OCI-M2 (cell line): ENCODE data around the gene MRPL40.

Experiments used
- DNase-seq: peaks from one replicate; lab custom pipeline; 2025; ENCODE audit not compliant: unreplicated experiment; lab: John Stamatoyannopoulos, UW

Gene MRPL40

DNA sequence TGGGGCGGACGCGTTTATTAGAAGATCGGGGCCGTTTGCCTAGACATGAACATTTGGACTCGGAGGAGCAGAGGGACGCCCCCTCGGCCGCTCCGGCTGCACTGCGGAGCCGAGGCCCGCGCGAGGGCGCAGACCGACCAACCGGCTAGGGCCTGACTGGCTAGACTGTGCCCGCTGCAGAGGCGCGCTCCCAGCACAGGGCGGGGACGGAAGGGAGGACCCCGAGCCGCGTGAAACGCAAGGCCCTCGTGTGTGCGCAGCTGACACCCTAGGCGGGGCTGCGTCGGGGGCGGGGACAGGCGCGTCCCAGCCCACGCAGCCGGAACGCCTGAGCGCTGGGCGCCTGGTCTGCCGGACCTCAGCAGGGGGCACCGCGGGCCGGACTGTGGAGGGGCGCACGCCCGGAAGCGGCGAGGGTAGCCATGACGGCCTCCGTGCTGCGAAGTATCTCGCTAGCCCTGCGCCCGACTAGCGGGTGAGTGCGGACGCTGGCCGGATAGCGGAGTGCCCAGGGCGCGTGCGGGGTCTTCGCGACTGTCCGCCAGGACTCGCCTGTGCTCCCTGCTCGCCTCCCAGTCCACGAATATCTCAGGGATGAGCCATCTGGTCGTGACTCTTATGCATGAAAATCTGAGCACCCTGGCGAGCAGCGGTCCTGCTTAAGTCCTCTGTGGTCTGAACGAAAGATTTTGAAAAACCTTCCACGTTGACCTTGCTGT, at the start of gene MRPL40:
MRPL40 (plus strand) TSS at position 413 of the 719 bp plus-strand sequence; CDS start at position 423, 10 bp downstream.
- peak; percentile 51 for DNase-seq

DNA sequence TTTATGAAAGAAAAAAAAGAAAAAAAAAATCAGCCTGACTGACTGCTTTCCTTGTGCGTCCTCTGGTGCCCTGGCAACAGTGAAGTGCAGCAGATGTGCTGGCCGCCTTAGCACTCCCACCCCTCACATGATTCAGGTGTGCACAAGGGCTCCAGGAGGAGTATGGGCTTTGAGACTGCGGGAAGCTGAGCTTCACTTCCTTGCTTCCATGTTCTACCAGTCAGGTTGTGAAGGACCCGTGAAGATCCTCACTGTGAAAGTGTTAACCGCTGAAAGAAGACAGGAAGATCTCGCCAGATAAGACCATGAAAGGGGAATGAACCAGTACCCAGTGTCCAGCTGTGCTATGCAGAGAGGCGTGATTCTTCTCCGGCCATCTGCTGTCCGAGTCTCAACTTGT, 49.1 kb upstream of the MRPL40 start:
- DNase-seq, result no peak

DNA sequence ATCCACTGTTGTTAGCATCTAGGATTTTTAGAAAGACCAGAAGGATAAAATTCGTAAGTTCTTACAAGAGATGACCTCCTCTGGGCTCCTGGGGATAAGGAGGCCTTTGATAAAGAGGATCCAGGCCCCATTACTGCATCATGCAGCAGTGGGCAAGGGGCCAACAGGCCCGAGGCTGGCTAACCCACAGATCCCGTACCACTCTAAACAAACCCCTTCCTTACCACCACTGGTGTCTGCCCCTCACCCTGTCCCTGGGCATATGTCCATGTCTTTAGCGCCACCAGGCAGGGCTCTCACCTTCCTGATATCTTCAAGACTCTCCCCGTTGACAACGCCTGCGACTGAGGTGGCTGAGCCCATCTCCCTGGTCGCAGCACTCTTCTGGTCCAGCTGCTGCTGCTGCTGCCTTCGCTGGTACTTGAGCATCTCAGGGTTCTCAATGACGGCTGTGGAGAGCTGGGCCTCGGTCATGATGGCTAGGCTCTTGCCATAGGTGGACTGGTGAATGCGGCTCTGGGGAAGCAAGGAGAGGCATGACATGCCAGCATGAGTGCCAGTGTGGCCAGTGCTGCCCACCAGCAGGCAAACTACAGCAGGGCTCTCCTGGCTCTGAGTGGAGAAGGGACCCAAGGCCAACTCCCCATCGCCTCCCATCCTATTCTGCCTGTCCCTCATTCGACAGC, 47.0 kb upstream of the MRPL40 start:
- no peak for DNase-seq

DNA sequence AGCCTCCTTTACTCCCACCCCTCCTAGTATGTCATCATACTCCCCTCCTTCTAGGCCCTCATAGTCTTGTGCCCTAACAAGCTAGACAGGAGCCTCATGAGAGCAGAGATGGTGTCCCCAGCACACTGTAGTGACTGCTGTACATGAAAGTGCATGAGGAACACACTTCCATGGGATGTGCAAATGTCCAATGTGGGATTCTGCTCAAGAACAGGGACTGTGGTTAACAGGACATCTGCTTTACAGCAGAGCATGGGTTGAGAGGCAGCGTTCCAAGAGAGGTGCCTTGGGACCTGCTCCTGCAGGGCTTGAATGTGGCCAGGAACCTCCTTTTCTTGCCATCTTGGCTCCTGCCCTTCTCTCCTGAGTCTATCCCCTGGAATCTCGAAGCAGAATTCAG, 46.1 kb upstream of the MRPL40 start:
- DNase-seq, result no peak

DNA sequence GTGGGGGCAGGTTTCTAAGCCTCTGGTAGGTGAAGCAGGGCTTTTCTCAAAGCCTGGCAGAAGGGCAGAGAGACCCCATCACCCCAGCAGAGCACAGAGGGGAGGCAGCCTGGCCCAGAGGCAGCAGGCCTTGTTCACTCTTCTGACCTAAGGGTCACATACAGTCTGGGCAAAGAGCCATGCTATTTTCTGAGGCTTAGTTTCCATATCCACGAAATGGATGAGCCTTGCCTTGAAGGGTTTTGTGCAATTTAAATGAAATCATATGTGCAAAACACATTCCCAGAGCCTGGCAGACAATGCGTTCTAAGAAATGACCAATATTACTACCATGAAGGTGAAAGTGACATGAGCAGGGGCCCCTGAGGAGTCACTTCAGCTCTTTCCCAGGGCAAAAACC, 45.3 kb upstream of the MRPL40 start:
- no peak for DNase-seq

DNA sequence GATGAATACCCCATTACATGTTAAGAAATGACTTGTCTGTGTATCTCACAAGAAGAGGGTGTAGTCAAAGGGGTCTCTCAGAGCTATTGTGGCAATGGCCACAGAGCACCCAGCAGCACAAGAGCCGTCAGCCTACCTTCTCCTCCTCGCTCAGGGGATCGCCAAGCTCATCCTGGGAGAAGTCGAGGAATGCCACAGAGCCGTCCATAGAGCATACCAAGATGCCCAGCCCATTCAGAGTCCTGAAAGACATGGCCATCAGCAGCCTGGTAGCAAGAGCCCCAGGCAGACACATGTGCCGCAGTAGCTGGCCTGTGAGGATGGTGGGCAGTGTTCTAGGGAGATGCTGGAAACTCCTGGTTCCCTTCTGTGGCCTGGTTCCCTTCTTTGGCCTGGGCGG, 44.8 kb upstream of the MRPL40 start:
- DNase-seq, result no peak

DNA sequence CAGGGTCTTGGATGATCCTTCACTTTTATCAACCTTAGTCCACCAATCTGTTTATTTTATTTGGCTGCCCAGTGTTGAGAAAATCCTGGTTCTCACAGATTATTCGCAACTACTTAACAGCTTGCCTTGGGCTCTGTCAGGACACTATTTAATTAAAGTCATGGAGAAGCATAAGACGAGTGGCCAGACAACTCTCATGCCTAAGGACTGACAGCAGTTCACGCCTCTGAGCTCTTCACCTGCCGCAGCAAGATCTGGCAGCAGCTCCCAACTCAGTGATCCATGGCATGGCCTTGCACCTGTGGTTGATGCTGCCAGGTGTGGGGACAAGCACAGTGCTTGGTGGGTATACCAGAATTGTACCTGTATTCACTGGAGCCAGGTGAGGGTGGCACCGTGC, 38.6 kb upstream of the MRPL40 start:
- no peak for DNase-seq

DNA sequence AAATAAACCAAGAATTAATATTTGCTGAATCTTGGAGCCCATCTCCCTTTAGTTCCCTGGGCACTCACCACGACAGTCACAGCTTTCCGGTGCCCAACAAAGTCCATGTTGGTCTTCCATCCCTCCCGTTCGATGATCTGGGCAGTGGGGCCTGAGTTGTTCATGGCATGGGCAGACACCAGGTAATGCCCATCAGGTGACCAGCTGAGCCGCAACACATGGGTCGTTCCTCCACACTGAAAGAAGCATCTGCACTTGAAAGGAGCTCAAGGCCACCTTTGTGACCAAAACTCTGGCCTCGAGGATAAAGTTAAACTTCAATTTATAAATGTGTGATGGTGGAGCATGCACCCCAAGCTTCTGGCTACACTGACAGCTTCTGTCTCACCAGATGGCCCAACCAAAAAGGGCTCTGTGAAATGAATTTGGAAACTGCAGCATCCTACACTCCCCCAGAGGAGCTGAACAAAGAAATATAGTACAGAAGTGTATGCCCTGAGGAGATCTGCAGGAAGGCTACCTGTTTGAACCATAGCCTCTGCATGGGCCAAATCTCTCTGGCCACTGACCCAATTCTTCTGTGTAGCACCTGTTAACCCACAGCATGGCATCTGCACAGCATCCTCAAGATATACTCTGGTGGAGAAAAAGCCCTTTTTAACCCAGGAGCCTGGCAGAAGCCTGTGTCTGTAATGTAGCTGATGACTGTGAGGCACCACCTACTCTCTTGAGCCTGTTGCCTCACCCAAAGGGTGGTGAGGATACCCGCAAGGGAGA, 37.9 kb upstream of the MRPL40 start:
- DNase-seq, result no peak

DNA sequence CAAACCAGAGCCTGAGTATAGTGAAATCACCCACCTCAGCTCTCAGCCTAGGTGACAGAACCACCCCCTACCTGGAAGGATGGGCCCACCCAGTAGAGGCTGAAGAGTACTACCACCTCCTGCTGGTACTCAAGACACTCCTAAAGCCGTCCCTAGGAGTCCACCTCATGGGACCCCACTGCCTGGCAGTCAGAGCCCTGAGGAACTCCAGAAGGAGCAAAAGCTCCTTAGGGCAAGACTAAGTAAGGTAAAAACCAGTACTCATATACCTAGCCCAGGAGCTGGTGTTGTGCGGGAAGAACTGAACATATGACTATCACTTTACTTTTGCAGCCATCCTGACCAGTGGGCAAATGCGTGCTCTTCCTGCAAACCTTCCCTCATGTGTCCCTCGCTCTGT, 37.1 kb upstream of the MRPL40 start:
- no peak for DNase-seq

DNA sequence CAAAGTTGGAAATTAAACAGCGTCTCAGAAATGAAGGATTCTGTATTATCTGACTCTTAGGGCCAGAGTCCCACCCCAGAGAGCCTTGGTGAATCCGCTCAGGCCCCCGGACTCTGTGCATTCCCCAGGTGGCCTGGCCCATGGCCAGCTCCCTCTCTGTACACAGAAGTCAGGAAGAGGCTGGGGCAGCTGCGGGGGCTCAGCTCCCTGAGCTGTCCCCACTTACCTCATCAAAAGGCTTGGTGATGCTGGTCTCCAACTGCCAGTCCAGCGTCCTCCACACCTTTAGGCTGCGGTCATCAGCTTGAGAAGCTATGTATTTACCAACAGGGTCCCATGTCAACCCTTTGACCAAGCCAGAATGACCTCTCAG, 35.8 kb upstream of the MRPL40 start:
- DNase-seq, result no peak

DNA sequence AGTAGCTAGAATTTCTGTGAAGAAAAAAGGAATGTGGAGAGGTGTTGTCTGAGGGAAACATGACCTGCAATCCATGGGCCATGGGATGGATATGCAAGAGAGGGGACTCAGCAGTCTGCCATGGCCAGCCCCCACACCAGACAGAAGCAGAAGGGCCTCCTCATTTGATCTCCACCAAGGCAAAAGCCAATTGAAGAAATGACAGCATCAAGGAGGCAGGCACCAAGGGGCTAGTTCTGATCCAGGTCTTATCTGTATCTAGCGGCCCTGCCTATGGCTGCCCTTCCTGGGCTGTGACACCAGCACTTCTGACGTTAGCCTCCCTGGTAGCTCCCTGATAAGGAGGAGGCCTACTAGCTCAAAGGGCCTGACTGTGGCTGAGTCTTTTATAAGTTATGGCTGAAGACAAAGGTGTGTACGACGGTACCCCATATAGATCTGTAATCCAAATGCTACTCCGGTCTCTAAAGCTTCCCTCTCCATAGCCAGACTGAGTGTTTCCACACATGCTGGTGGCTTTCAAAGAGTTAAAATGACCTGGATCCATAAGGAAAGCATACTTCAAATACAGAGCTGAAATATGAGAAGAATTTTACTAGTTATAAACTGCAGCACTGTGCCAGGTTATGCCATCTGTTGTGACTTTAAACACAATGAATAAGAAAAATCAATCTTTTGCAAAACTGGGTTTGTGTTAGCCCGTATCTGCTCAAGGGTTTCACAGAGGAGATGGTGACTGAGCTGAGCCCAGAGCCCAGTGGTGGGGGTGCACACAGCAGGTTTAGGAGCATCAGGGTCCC, 35.2 kb upstream of the MRPL40 start:
- peak; percentile 20 for DNase-seq

DNA sequence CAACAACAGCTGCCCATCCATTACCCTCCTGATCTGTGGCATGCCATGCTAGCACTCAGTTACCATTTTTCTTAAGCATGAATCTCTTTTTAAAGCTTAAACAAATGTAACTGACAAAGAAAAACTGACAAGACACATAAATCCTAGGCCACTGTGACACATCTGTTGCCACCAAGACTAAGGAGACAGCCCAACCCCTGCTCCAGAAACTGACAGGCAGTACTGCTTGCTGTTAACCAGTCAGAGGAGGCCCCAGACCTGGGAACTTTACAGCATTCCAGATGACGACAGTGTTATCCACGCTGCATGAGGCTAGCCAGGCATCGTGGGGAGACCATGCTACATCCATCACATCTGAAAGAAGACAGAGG, 34.6 kb upstream of the MRPL40 start:
- DNase-seq, result no peak

DNA sequence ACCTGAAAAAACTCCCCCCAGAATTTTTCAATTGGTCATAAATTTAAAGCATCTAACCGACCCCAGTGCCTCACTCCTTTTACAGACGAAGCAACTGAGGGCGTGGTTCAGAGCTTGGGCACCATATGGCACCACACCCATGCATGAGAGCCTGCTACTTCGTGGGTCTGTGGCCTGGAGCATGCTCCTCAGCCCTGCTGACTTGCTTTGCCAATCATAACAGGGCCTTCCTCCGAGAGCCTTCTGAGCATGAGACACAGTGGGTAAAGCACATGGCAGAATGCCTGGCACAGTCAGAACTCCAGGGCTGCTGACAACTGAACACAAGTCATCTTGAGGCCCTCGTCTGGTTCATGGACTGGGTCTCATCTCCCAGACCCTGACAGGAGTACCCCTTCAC, 34.1 kb upstream of the MRPL40 start:
- DNase-seq, result no peak

DNA sequence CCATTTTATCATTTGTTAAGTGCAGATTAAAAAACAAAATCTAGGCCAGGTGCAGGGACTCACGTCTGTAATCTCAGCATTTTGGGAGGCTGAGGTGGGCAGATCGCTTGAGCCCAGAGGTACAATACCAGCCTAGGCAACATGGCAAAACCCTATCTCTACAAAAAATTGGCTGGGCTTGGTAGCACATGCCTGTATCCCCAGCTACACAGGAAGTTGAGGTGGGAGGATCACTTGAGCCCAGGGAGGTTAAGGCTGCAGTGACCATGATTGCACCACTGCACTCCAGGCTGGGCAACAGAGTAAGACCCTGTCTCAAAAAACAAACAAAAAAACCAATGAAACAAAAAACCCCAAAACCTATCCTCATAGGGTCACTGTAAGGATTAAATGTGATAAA, 33.7 kb upstream of the MRPL40 start:
- no peak for DNase-seq

DNA sequence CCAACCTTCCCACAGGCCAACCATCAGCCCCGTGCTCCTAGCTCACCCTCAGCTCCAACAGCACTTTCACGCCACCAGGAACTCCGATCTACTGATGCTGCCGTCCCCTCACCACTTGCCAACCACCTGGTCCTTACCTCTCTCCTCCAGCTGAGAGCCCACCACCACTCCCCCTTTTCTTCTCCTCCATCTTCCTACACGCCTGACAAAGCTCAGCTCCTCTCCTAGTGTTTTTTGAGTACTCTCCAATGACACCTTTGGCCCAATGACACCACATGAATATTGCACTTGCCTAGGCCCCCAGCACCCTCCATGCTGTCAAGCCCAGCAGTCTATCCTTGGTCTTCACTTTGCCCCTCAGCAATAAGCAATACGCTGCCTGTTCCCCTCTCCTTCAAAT, 31.5 kb upstream of the MRPL40 start:
- DNase-seq, result no peak

DNA sequence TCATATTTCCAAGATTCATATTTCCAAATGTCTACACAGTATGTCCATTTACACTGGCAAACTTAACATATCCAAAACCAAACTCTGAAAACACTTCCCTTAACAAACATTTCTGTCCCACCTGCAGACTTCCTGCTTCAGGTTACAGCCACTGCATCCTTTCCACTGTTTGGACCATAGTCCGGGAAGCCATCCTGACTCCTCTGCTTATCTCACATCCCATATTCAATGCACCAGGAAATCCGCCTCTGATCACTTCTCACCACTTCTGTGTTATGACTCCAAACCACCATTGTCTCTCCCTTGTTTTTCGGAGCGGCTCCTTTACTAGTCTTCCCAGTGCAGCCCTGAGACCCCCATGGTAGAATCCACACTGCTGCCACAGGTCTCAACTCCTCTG, 30.9 kb upstream of the MRPL40 start:
- no peak for DNase-seq

DNA sequence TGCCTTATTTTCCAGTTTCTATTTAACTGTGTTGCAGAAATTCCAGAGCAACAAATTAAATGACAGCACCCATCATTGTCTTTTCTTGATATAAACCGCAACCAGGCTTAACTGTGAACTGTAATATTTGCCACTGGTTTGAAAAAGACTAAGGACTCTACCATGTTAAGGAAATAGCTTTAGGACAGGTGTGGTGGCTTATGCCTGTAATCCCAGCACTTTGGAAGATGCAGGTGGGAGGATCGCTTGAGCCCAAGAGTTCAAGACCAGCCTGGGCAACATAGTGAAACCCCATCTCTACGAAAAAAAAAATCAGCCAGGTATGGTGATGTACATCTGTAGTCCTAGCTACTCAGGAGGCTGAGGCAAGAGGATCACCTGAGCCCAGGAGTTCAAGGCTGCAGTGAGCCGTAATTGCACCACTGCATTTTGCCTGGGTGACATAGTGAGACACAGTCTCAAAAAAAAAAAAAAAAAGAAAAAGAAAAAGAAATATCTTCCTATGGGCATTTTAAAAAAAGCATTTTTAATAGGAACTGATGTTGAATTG, 29.6 kb upstream of the MRPL40 start:
- no peak for DNase-seq

DNA sequence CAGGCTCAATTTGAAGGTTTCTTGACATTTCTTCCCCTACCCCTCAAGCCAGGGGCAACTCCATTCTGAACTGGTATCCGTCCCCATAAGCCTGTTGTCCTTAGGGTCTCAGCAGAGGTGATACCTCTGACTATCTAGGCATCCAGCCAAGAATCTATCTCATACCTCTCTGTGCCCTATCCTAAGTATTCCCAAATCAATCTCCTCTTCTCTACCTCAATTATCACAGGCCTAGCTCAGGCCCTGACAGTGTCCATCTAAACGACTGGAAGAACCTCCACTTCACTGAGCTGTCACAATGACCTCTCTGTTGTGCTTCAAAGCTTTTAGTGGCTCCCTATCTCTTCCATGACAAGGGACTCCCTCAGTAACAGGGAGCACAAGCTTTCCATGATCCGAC, 27.7 kb upstream of the MRPL40 start:
- no peak for DNase-seq

DNA sequence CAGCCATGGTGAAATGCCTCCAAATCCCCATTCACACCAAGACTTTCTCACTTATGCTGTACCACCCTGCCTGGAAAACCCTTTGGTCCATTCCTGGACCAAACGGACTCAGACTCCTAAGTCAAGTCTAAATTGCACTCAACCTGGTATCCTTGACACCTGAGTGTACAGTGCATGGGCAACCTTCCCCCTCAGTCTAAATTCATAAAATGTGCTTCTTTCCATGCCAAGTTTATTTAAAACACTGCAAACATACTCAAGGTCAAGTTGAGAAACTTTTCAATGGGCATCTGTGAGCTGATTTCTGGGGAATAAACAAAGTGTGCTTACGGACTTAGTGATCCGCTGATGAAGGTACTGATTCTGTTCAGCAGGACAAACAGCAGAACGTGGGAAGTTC, 27.2 kb upstream of the MRPL40 start:
- no peak for DNase-seq

DNA sequence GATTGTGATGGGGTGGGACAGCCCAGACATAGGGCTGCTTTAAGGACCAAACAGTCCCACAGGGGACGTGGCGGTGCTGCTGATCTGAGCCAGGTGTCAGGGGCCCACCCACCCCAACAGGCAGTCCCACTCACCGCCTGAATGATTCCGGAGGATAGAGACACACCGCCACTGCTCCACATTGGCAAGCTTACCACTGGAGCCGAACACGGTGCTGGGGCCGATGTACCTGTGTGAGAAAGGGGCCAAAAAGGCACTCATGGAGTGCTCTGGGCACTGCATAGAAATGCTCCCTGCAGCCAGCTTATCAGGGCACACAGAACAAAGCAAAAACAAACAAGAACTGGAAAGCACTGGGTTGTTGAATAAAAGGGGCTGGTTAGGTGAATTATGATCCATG, 26.7 kb upstream of the MRPL40 start:
- DNase-seq, result no peak

DNA sequence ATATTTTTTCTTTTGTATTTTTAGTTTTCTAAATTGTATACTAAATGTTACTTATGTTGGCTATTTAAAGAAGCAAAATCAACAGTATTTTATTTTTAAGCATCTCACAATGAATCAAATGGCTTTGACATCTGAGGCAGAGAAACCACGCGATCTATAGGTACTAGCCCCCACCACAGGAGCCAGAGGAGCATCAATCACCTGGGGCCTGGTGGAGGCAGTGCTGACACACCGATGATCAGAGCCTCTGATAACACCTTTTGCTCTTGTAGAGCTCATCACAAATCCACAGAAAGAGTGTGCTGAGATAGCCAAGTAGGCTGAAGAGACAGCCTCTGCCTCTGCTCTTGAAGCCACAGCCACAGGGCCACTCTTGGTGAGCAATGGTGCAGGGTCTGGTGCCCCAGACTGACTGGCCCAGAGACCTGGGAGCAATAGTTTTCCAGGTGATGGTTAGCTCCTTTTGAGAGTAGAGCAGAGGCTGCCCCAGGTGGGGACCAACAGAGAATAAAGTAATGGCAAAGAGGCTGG, 26.0 kb upstream of the MRPL40 start:
- no peak for DNase-seq
